A549 (cell line): ENCODE data around the gene ADH5. TPM values are rescaled to one million over a fixed set of nuclear protein-coding genes. Genes with fewer than 3 reads are reported as not detected.

Experiments used
- ATAC-seq, 2 experiments: fragments of 200-7000 bp in 1 of 2; fragments of >200 bp in 1 of 2; cut with Nextera tagmentation in 1 of 2; cut with Tn5 transposase in 1 of 2; 3 replicates each; pipeline versions ENCODE4 v1.8.0 to v1.9.1; 2018 to 2020; ENCODE audit warnings: mild to moderate bottlenecking in 1 of 2, moderate library complexity in 1 of 2
- CTCF ChIA-PET: fragments of 300-600 bp; sonication (Branson Sonifier 250); formaldehyde crosslinking; extraction: SDS; loops from one replicate; lab custom pipeline; 2021; ENCODE audit warnings: antibody characterized with exemption, inconsistent platforms; lab: Yijun Ruan, JAX
- POLR2A ChIA-PET: fragments of 350-600 bp; formaldehyde crosslinking; extraction: SDS; loops from one replicate; lab custom pipeline; 2021; ENCODE audit warnings: antibody characterized with exemption, inconsistent platforms; lab: Yijun Ruan, JAX
- DNase-seq, 2 experiments: peaks; one replicate each; pipeline versions ENCODE4 v3.0.0 to v3.0.0-alpha.2; 2011 to 2016; ENCODE audit warnings: low read depth in 1 of 2, low spot score in 1 of 2
- FAIRE-seq: peaks from 2 replicates; lab custom pipeline; 2011; peaks lifted over from hg19 to GRCh38; lab: Jason Lieb, UNC
- H3K27ac ChIP-seq, 2 experiments: fragments of >200 bp; sonication (Bioruptor Twin); formaldehyde crosslinking; 3 replicates each; pipeline ENCODE4 v1.5.1; 2016 to 2017
- H3K4me1 ChIP-seq: fragments of >200 bp; sonication (Bioruptor Twin); formaldehyde crosslinking; 3 replicates; pipeline ENCODE4 v1.6.1; 2016
- H3K4me2 ChIP-seq: fragments of >200 bp; sonication (Bioruptor Twin); formaldehyde crosslinking; 3 replicates; pipeline ENCODE4 v1.6.1; 2016
- H3K4me3 ChIP-seq: fragments of >200 bp; sonication (Bioruptor Twin); formaldehyde crosslinking; 3 replicates; pipeline ENCODE4 v1.5.1; 2016
- H3K9me3 ChIP-seq: fragments of >200 bp; sonication (Bioruptor Twin); formaldehyde crosslinking; 3 replicates; pipeline ENCODE4 v1.6.1; 2016
- BHLHE40 ChIP-seq: IDR thresholded peaks from 2 replicates; pipeline ENCODE4 v1.6.1; 2012; ENCODE audit warnings: low read depth, low read length, inconsistent platforms
- CBX2 ChIP-seq: fragments of 200-600 bp; sonication (generic); IDR thresholded peaks from 2 replicates; pipeline ENCODE4 v1.6.1; 2016; ENCODE audit warnings: low read depth, mild to moderate bottlenecking, borderline replicate concordance
- CBX8 ChIP-seq: fragments of 200-600 bp; sonication (generic); IDR thresholded peaks from 2 replicates; pipeline ENCODE4 v1.6.1; 2016
- CEBPB ChIP-seq, 2 experiments: fragments of >200 bp in 1 of 2; sonication (Bioruptor Twin) in 1 of 2; formaldehyde crosslinking in 1 of 2; IDR thresholded peaks; 2 replicates each; pipeline ENCODE4 v1.6.1; 2012 to 2016
- EHMT2 ChIP-seq: fragments of 200-600 bp; sonication (generic); IDR thresholded peaks from 2 replicates; pipeline ENCODE4 v1.6.1; 2016; ENCODE audit warnings: antibody characterized with exemption, low read depth, mild to moderate bottlenecking, moderate library complexity
- HDAC2 ChIP-seq: fragments of 200-600 bp; sonication (generic); IDR thresholded peaks from 2 replicates; pipeline ENCODE4 v1.6.1; 2016
- JUN ChIP-seq, 2 experiments: fragments of >200 bp; sonication (Bioruptor Twin); formaldehyde crosslinking; IDR thresholded peaks; 2 replicates in 1 of 2; 3 replicates in 1 of 2; pipeline ENCODE4 v1.6.1; 2016 to 2017
- KDM5A ChIP-seq: fragments of 200-600 bp; sonication (generic); IDR thresholded peaks from 2 replicates; pipeline ENCODE4 v1.6.1; 2016; ENCODE audit warnings: antibody characterized with exemption, mild to moderate bottlenecking
- MAFK ChIP-seq: fragments of 450-650 bp; IDR thresholded peaks from 2 replicates; pipeline ENCODE4 v1.6.1; 2014; ENCODE audit not compliant: partially characterized antibody
- MAX ChIP-seq: IDR thresholded peaks from 2 replicates; pipeline ENCODE4 v1.6.1; 2012
- NFE2L2 ChIP-seq: fragments of 150-350 bp; conservative IDR thresholded peaks from 2 replicates; pipeline ENCODE4 v1.6.1; 2014; ENCODE audit warnings: low read length
- NR3C1 ChIP-seq: fragments of >200 bp; sonication (Bioruptor Twin); formaldehyde crosslinking; IDR thresholded peaks from 3 replicates; pipeline ENCODE4 v1.6.1; 2017
- PHF8 ChIP-seq: fragments of 200-600 bp; sonication (generic); IDR thresholded peaks from 2 replicates; pipeline ENCODE4 v1.6.1; 2016; ENCODE audit warnings: low read depth, mild to moderate bottlenecking, antibody characterized with exemption, moderate library complexity, borderline replicate concordance
- POLR2A ChIP-seq: IDR thresholded peaks from 2 replicates; pipeline ENCODE4 v1.6.1; 2012; ENCODE audit warnings: mild to moderate bottlenecking, low read length
- SREBF2 ChIP-seq: fragments of 450-650 bp; IDR thresholded peaks from 2 replicates; pipeline ENCODE4 v1.6.1; 2014; ENCODE audit warnings: mild to moderate bottlenecking, moderate library complexity
- TFCP2L1 ChIP-seq: fragments of 250-450 bp; sonication (Bioruptor Pico); IDR thresholded peaks from 2 replicates; pipeline ENCODE4 v1.5.0; 2021; ENCODE audit warnings: mild to moderate bottlenecking
- ZFP36 ChIP-seq: fragments of 450-650 bp; IDR thresholded peaks from 2 replicates; pipeline ENCODE4 v1.6.1; 2014; ENCODE audit warnings: borderline replicate concordance; ENCODE audit not compliant: partially characterized antibody
- ZSCAN20 ChIP-seq: fragments of 250-450 bp; sonication (Bioruptor Pico); IDR thresholded peaks from 2 replicates; pipeline ENCODE4 v1.8.0; 2022; ENCODE audit warnings: mild to moderate bottlenecking, moderate library complexity
- WGBS: methylation state at CpG from one replicate; pipeline ENCODE4 v1.1.6; 2017; ENCODE audit errors: missing lambda C conversion rate; 5-methylcytosine and 5-hydroxymethylcytosine counted together
- polyA minus RNA-seq: library from RNA; depleted of rRNA, polyadenylated mRNA; stranded (reverse); fragments of >200 nt; gene quantifications from 2 replicates; pipeline ENCODE4 v1.2.3, GENCODE V29; 2011; rRNA and poly(A)+ RNA removed
- polyA plus RNA-seq, 4 experiments: library from polyadenylated mRNA; depleted of rRNA in 3 of 4; stranded (reverse); fragments of >200 nt; fragmentation: RNase III in 1 of 4; extraction: RNeasy Plus Mini Kit Qiagen cat#74134 plus additional on column Dnase treatment in 1 of 4; gene quantifications; 2 replicates in 3 of 4; 3 replicates in 1 of 4; pipeline ENCODE4 v1.2.3, GENCODE V29; 2011 to 2017
- TF ChIP-seq, protein P1 (sequence below): fragments of >200 bp; sonication (Bioruptor Twin); formaldehyde crosslinking; IDR thresholded peaks from 3 replicates; pipeline ENCODE4 v1.6.1; 2016
- TF ChIP-seq, protein P2 (sequence below): IDR thresholded peaks from 2 replicates; pipeline ENCODE4 v1.6.1; 2012; ENCODE audit warnings: low read depth, borderline replicate concordance
- TF ChIP-seq, protein P3 (sequence below): fragments of 200-600 bp; sonication (generic); IDR thresholded peaks from 2 replicates; pipeline ENCODE4 v1.6.1; 2016; ENCODE audit warnings: antibody characterized with exemption, mild to moderate bottlenecking, moderate library complexity
- TF ChIP-seq, protein P4 (sequence below): fragments of 250-450 bp; sonication (Bioruptor Pico); IDR thresholded peaks from 2 replicates; pipeline ENCODE4 v1.5.0; 2020; ENCODE audit warnings: low read depth, mild to moderate bottlenecking, moderate library complexity
- TF ChIP-seq, protein P5 (sequence below): fragments of 250-450 bp; sonication (Bioruptor Pico); IDR thresholded peaks from 2 replicates; pipeline ENCODE4 v1.5.0; 2021; ENCODE audit warnings: mild to moderate bottlenecking, moderate library complexity, borderline replicate concordance

ADH5 gene
- 134 and 152 TPM in 2 replicates for polyA plus RNA-seq (2011; rRNA removed)
- 63.5 and 67.7 TPM in 2 replicates for polyA plus RNA-seq (2012; cell fraction: cytosol; rRNA removed)
- 32.8 and 105 TPM in 2 replicates for polyA plus RNA-seq (2012; cell fraction: nucleus; rRNA removed)
- polyA plus RNA-seq (2017; fragmentation: RNase III; extraction: RNeasy Plus Mini Kit Qiagen cat#74134 plus additional on column Dnase treatment), result 118 to 124 TPM (median 120 TPM) in 3 replicates
- polyA minus RNA-seq, result 59.0 and 77.4 TPM in 2 replicates

GRCh38 chr4:99088481-99089365, at the start of gene ADH5:
TSS of gene ADH5 (minus strand) at chr4:99088788. CDS start at chr4:99088700, 88 bp downstream.
- Histone ChIP-seq H3K9me3 (no peaks in the 10 kb centered on the region), H3K4me2 (peak within 1 kb of the TSS; percentile 87), H3K27ac (peak within 1 kb of the TSS; percentile 93 to 99), H3K4me1 (peaks cover 16% of the 10 kb centered on the region), H3K4me3 (peak within 1 kb of the TSS; percentile 95)
- peak; percentile 96 for ATAC-seq
- FAIRE-seq, result no peak
- TF ChIP-seq CBX2 (no peak), MAX (peak; percentile 79), ZSCAN20 (CRISPR knock-in tag) (no peak), POLR2A (peak; percentile 91), KDM5A (0 out of 2 replicates have a peak, but pooled peaks have one; percentile 19), JUN (IDR thresholded peaks at IDR 0.05) (peak in 1 of 2 experiments; percentile 81; a peak in 3 of 5 replicates), NFE2L2 (no peak), PHF8 (peak; percentile 55; the same call in 1 of the 2 replicates), NR3C1 (no peak), SREBF2 (no peak), CBX8 (no peak), CEBPB (IDR thresholded peaks at IDR 0.05) (no peak)
- TF ChIP-seq, protein P1, sequence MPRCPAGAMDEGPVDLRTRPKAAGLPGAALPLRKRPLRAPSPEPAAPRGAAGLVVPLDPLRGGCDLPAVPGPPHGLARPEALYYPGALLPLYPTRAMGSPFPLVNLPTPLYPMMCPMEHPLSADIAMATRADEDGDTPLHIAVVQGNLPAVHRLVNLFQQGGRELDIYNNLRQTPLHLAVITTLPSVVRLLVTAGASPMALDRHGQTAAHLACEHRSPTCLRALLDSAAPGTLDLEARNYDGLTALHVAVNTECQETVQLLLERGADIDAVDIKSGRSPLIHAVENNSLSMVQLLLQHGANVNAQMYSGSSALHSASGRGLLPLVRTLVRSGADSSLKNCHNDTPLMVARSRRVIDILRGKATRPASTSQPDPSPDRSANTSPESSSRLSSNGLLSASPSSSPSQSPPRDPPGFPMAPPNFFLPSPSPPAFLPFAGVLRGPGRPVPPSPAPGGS, result peak; percentile 65
- TF ChIP-seq, protein P2, sequence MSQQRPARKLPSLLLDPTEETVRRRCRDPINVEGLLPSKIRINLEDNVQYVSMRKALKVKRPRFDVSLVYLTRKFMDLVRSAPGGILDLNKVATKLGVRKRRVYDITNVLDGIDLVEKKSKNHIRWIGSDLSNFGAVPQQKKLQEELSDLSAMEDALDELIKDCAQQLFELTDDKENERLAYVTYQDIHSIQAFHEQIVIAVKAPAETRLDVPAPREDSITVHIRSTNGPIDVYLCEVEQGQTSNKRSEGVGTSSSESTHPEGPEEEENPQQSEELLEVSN, result no peak
- TF ChIP-seq, protein P3, sequence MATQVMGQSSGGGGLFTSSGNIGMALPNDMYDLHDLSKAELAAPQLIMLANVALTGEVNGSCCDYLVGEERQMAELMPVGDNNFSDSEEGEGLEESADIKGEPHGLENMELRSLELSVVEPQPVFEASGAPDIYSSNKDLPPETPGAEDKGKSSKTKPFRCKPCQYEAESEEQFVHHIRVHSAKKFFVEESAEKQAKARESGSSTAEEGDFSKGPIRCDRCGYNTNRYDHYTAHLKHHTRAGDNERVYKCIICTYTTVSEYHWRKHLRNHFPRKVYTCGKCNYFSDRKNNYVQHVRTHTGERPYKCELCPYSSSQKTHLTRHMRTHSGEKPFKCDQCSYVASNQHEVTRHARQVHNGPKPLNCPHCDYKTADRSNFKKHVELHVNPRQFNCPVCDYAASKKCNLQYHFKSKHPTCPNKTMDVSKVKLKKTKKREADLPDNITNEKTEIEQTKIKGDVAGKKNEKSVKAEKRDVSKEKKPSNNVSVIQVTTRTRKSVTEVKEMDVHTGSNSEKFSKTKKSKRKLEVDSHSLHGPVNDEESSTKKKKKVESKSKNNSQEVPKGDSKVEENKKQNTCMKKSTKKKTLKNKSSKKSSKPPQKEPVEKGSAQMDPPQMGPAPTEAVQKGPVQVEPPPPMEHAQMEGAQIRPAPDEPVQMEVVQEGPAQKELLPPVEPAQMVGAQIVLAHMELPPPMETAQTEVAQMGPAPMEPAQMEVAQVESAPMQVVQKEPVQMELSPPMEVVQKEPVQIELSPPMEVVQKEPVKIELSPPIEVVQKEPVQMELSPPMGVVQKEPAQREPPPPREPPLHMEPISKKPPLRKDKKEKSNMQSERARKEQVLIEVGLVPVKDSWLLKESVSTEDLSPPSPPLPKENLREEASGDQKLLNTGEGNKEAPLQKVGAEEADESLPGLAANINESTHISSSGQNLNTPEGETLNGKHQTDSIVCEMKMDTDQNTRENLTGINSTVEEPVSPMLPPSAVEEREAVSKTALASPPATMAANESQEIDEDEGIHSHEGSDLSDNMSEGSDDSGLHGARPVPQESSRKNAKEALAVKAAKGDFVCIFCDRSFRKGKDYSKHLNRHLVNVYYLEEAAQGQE, result no peak
- TF ChIP-seq, protein P4, sequence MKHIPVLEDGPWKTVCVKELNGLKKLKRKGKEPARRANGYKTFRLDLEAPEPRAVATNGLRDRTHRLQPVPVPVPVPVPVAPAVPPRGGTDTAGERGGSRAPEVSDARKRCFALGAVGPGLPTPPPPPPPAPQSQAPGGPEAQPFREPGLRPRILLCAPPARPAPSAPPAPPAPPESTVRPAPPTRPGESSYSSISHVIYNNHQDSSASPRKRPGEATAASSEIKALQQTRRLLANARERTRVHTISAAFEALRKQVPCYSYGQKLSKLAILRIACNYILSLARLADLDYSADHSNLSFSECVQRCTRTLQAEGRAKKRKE, result no peak
- 2% methylated on average over 10 of the region's 53 CpGs for WGBS
- ChIA-PET CTCF (interaction anchor here (0.7 to 1.1 kb wide), 3 partner anchors 93 to 317 kb away, joined by 3 to 6 read pairs (median 4); partner anchors contain the start of gene METAP1), POLR2A (interaction anchor here (0.6 to 2.8 kb wide), 13 partner anchors 9 to 945 kb away, joined by 3 to 35 read pairs (median 4); partner anchors contain the start of genes EIF4E, METAP1, RAP1GDS1 and STPG2)
- peak; percentile 74 to 81 for DNase-seq

DNA sequence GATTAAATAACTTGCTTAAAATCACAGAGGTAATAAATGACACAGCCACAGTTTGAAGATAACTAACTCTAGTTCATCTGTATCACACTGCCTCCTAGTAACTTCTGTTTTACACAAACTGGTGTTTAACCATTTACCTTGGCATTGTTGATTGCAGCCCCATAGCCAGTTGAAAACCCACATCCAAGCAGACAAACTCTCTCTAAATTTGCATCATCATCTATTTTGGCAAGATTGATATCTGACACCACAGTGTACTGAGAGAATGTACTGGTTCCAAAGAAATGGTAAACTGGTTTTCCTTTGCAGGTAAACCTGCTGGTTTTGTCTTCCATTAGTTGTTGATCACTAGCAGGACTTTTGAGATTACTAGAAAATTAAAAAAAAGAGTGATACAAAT, 47.7 kb upstream of the ADH5 start:
- no peak for ATAC-seq
- no peak overlapping the region for H3K4me3 ChIP-seq
- FAIRE-seq, result no peak
- CTCF ChIA-PET, result no interaction called here
- POLR2A ChIA-PET, result no interaction called here
- no peak overlapping the region for H3K27ac ChIP-seq
- H3K4me1 ChIP-seq, result no peaks in the 10 kb centered on the region
- H3K4me2 ChIP-seq, result no peak overlapping the region
- DNase-seq, result no peak
- TF ChIP-seq MAFK (peak; percentile 41), HDAC2 (no peak), ZSCAN20 (CRISPR knock-in tag) (no peak), EHMT2 (no peak), BHLHE40 (no peak), ZFP36 (no peak), TFCP2L1 (CRISPR knock-in tag) (no peak)
- TF ChIP-seq, protein P5, sequence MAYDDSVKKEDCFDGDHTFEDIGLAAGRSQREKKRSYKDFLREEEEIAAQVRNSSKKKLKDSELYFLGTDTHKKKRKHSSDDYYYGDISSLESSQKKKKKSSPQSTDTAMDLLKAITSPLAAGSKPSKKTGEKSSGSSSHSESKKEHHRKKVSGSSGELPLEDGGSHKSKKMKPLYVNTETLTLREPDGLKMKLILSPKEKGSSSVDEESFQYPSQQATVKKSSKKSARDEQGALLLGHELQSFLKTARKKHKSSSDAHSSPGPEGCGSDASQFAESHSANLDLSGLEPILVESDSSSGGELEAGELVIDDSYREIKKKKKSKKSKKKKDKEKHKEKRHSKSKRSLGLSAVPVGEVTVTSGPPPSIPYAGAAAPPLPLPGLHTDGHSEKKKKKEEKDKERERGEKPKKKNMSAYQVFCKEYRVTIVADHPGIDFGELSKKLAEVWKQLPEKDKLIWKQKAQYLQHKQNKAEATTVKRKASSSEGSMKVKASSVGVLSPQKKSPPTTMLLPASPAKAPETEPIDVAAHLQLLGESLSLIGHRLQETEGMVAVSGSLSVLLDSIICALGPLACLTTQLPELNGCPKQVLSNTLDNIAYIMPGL (CRISPR knock-in tag), result no peak
- H3K9me3 ChIP-seq, result no peaks in the 10 kb centered on the region
